ENCODE results near the gene SOHLH1.

The SOHLH1 gene

DNA sequence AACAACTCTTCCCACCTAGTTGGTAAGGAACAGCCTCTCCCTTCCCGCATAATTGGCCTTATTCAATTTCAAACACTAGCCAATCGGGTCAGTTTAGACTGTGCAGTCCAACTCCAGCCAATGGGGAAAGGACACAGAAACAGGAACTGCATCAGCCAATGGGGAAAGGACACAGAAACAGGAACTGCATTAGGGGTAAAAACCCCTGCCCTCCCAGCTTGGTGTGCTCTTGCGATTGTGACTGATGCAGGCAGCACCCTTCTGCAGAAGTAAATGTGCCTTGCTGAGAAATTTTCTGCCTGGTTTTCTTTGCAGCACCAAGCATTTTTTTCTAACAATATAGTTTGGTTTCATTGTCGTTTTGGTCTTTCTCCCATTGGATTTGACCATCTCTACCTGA is 51.4 kb downstream of the SOHLH1 start:
- no peak for DNase-seq (ENCODE audit: low read depth, low spot score)
- no peak overlapping the region for H3K4me3 ChIP-seq
- TF ChIP-seq EZH2 (IDR thresholded peaks at IDR 0.05) (no peak), POLR2AphosphoS5 (IDR thresholded peaks at IDR 0.05; ENCODE audit: borderline replicate concordance, low read depth, low read length) (no peak), FOXP2 (optimal IDR thresholded peaks at IDR 0.05; ENCODE audit: control extremely low read depth, extremely low read length, insufficient read depth) (no peak)
- peaks cover 6% of the 10 kb centered on the region for H3K9me3 ChIP-seq (ENCODE audit: low read depth, low read length)
- H3K9ac ChIP-seq (ENCODE audit: insufficient read length): no peak overlapping the region
- no peak overlapping the region for H3K27ac ChIP-seq
- H3K36me3 ChIP-seq (ENCODE audit: insufficient read depth, low read length): no peaks in the 10 kb centered on the region

- TF ChIP-seq EZH2 (IDR thresholded peaks at IDR 0.05) (no peak), FOXP2 (optimal IDR thresholded peaks at IDR 0.05; ENCODE audit: control extremely low read depth, extremely low read length, insufficient read depth) (no peak), POLR2AphosphoS5 (IDR thresholded peaks at IDR 0.05; ENCODE audit: borderline replicate concordance, low read depth, low read length) (no peak)
- Histone ChIP-seq H3K9ac (ENCODE audit: insufficient read length) (no peak overlapping the region), H3K4me3 (no peak overlapping the region), H3K27ac (no peak overlapping the region), H3K36me3 (ENCODE audit: insufficient read depth, low read length) (no peaks in the 10 kb centered on the region), H3K9me3 (ENCODE audit: low read depth, low read length) (peaks cover 6% of the 10 kb centered on the region)
- DNase-seq (ENCODE audit: low read depth, low spot score): no peak
Observed at GRCh38 chr9:135644631-135645218, 54.6 kb downstream of the SOHLH1 start.

Data from SK-N-MC (cell line).